HG03139 (cell line): ENCODE data around the gene MYO16.
"Not testable (repeated sequence)": the region's sequence is repeated elsewhere in the genome, so short reads cannot be mapped to it uniquely, and the experiment has no call there.

Experiments used
- ATAC-seq: cut with Tn5 transposase; IDR thresholded peaks from one replicate; pipeline ENCODE4 v1.9.1; 2021; ENCODE audit not compliant: unreplicated experiment

The MYO16 gene

DNA sequence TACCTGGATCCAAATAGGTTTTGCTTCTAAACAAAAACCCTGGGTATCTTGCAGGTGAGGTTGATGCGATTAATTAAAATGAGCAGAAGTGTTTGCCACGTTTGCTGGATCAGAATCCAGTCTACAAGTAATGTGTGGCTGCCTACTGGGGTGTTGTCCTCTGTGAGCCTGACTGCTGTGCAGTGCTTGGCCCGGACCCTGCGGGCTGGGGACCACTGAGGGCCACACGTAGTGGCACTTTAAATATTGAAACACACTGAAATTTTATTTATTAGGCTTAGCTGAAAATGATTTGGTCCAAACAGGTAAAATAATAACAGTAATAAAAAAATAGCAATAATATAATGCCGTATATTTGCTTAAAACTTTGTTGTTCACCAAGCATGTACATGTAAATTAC lies 338.0 kb downstream of the MYO16 start:
- no peak for ATAC-seq

DNA sequence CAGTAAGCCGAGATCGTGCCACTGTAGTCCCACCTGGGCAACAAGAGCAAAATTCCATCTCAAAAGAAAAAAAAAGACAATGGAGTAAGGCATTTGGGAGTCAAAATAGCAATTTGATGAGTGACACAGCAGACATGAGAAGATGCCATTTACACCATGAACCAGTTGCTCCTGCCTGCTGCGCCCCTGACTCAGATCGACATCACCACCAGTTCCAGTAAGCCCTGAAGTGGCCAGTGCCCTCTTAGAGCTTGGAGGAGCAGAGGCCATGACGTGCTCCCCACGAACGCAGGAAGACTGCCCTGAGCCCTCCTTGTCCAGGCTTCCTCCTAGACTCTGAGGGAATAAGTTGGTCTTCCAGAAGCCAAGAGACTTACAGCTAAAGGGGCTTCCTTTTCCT lies 339.2 kb downstream of the MYO16 start:
- ATAC-seq = no peak

DNA sequence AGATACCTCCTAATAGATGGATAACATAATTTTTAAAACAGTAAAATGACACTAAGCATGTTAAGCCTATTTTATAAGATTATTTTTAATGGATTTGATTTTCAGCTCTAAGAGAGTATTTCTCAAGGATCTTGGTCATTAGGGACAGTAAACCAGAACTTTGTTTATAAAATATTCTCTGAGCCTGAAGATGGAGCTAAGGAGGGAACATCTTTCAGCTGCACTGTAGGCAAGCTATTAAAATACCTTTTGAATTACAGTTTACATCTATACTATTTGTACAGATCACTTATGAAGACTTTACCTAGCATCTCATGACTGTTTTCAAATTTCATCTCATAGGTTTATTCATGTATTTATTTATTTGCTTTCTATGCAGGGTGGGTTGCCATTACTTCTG lies 345.3 kb downstream of the MYO16 start:
- no peak for ATAC-seq

- ATAC-seq = no peak
Observed at GRCh38 chr13:108980237-108980636, 350.8 kb downstream of the MYO16 start.

DNA sequence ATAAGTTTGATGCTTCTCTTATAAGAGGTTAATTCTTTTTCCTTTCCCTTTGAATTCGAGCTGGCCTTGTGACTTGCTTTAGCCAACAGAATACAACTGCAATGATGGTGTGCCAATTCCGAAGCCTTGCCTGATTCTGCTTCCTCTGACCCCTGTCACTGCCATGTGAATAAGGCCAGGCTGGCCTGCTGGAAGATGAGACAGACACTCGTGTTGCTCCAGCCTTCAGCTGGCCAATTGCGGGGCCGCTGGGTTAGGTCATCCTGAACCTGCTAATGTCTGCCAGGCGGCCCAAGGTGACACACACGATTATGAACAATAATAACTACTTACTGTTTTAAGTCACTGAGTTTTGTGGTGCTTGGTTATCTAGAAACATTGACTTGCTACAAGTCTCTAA lies 352.0 kb downstream of the MYO16 start:
- ATAC-seq = no peak

DNA sequence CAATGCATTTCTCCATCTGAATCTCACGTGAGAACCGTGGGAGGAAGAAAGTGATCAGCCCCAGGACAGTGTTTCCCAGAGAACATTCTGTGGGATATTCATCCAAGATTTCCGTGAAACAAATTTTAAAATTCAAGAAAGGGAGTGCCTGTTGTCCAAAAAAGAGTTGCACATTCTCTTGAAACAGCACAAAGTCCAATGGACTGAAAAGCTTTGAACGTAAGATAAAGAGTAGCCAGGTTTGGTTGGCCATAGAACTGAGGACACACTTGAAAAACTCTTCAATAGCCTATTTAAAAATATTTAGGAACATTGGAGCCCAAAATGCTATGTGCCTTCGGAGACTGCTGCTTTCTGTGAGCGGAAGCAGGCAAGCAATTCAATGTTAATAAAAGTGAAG lies 353.9 kb downstream of the MYO16 start:
- no peak for ATAC-seq

DNA sequence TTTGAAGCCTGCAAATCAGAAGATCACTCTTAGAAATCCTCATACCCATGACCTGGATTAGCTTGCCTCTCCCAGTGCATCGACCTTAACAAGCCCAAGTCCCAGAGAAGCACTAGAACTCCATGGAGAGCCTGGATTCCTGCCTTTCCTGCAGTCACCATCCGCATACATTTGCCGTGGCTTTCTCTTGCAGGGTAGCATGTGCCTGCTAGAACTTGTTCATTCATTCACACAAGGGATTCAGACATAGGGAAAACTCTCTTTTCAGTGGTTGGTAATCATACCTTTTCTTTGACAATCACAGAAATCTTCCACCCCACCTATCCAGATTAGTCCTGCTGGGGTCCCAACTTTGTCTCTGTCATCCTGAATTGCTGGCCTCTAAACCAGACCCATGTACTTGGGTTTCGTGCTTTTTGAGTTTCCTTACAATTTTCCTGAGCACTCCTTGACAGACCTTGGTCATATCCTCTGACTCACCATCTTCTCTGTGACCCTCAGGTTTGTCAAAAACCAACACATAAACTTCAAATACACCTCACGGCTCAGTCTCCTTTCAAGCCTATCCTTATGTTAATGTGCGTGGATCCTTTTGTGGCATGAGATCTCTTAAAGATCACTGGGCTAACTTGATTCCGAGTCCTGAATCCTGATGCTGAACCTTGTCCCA lies 355.0 kb downstream of the MYO16 start:
- ATAC-seq = no peak

GRCh38 chr13:108985166-108985565 lies 355.8 kb downstream of the MYO16 start:
- no peak for ATAC-seq

- no peak for ATAC-seq
Observed at GRCh38 chr13:108987517-108987916, 358.1 kb downstream of the MYO16 start.

DNA sequence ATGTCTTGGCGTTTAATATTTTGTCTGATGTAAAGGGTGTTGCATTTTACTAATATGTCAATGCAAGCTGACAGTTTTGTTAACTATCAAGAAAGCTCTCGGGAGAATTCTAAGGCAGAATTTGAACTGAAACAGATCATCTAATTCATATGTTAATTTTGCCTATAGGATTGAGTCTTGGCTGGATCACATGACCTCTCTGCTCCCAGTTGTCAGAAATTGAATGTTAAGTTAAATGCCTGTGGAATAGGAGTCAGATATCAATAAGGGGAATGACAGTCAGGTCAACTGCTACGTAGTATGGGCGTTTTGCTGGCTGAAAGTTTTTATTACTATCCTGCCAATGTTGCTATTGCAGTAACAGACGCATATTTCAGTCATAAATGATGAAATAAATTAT lies 358.5 kb downstream of the MYO16 start:
- ATAC-seq = no peak

GRCh38 chr13:108991416-108991815 lies 362.0 kb downstream of the MYO16 start:
- ATAC-seq = not testable (repeated sequence)

DNA sequence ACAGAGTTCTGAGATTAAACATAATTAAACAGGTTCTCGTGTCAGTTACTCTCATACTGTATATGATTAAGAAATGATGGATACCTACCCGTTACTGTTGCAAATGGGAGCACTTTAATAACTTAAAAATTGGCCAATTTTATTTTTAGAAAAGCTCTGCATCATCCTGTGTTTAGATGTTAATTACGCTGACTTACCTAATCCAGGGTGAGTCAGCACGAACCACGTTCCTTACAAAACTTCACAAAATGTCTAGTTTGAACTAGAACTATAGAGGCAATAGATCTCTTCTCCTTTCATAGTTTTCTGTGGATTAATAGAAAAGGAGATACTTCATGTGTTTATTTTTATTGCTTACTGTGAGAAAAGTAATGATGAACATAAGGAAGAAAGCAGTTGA lies 363.9 kb downstream of the MYO16 start:
- no peak for ATAC-seq

- ATAC-seq = no peak
Observed at GRCh38 chr13:108996430-108996829, 367.0 kb downstream of the MYO16 start.

- ATAC-seq = no peak
Observed at GRCh38 chr13:109000207-109000606, 370.8 kb downstream of the MYO16 start.

- no peak for ATAC-seq
Observed at GRCh38 chr13:109002934-109003333, 373.5 kb downstream of the MYO16 start.

- ATAC-seq = no peak
Observed at GRCh38 chr13:109007946-109008345, 378.5 kb downstream of the MYO16 start.

- no peak for ATAC-seq
Observed at GRCh38 chr13:109009756-109010155, 380.3 kb downstream of the MYO16 start.

- ATAC-seq = no peak
Observed at GRCh38 chr13:109010912-109011311, 381.5 kb downstream of the MYO16 start.

DNA sequence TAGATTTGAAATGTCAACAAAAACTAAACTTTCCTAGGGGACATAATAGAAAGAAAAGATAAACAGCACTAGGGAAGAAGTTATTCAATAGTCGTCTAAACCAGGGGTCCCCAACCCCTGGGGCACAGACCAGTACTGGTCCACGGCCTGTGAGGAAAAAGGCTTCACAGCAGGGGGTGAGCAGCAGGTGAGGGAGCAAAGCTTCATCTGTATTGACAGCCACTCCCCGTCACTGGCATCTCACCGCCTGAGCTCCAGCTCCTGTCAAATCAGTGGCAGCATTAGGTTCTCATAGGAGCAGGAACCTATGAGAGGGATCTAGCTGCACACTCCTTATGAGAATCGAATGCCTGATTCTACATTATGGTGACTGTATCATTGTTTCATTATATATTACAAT lies 382.7 kb downstream of the MYO16 start:
- ATAC-seq = no peak

- no peak for ATAC-seq
Observed at GRCh38 chr13:109021558-109021957, 392.1 kb downstream of the MYO16 start.

- no peak for ATAC-seq
Observed at GRCh38 chr13:109024611-109025010, 395.2 kb downstream of the MYO16 start.

- ATAC-seq = no peak
Observed at GRCh38 chr13:109026266-109026665, 396.9 kb downstream of the MYO16 start.

DNA sequence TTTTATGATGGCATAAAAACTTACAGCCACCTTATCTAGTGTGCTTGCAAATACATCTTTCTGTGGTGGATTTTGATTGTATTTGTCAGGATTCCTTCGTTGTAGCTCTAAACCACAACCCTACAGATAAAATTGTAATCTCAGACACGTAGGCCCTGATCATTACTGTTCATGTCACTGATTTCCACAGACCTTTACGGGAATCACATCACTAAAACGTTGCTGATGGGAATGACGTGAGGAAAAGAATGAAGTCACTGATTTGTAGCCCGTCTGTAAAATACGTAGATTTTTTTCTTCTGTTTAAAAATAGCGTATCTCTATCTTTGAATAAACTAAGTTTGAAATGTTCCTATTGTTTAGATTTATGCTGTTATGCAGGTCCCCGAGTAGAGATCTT lies 399.2 kb downstream of the MYO16 start:
- ATAC-seq = no peak
